ENCODE measurements around the gene PREX1. TPM values are rescaled to one million over a fixed set of nuclear protein-coding genes. Genes with fewer than 3 reads are reported as not detected.
A peak's percentile ranks its signal among the peaks of the same experiment; 100 is the strongest.

The PREX1 gene
- total RNA-seq, 1 donor from 2014 or later: 66.0 TPM

- DNase-seq (no peak), ATAC-seq (no peak)
- no peak for TF ChIP-seq CTCF (IDR thresholded peaks at IDR 0.05)
- Histone ChIP-seq H3K27me3 (no peaks in the 10 kb centered on the region), H3K4me3 (no peak overlapping the region), H3K36me3 (no peaks in the 10 kb centered on the region), H3K9me3 (no peaks in the 10 kb centered on the region), H3K4me1 (peaks cover 61% of the 10 kb centered on the region), H3K27ac (peak overlapping the region; percentile 11)
- intact Hi-C loops (cut with DNase I): loop anchor here (10.0 kb wide), 1 partner anchor 66 kb away; no protein-coding TSS in a partner anchor
Observed at GRCh38 chr20:48820649-48820973, 7.2 kb downstream of the PREX1 start.

DNA sequence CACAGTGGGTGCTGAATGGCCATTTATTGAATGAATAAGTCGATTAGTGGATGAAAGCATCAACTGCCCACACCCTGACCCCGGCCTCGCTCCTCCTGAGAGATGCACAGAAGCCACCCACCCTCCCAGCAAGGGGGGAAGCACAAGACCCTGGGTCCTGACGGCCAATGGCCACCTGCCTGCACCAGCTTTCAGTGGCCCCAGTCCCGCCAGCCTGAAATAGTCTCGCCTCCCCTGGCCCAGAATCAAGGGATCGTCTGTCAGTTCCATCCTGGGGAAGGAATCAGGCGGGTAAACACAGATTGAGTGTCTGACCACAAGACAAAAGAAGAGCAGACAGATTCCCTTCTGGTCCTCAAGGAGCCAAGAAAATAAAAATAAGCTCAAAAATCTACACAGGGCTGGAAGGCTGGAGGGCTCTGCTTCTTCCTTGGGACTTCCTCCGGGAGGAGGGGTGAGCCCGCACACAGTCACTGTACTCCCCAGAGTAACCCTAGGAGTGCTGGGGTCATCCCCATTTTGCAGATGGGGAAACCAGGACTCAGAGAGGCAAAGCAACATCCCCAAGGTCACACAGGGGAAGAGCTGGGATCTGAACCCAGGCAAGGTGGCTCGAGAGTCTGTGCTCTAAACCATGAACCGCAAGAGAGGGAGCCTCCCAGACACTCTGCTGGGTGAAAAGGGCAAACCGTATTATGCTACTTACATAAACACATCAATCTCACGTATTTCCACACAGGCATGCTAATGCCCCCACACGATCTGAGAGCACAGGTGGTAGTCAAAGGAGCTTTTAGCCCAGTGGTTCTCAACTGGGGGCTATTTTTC lies 7.8 kb downstream of the PREX1 start:
- Histone ChIP-seq H3K27ac (peak overlapping the region; percentile 11), H3K9me3 (no peaks in the 10 kb centered on the region), H3K27me3 (no peaks in the 10 kb centered on the region), H3K36me3 (no peaks in the 10 kb centered on the region), H3K4me3 (peak overlapping the region; percentile 16), H3K4me1 (peaks cover 60% of the 10 kb centered on the region)
- no peak for DNase-seq
- intact Hi-C loops (cut with DNase I): loop anchor here (10.0 kb wide), 1 partner anchor 65 kb away; no protein-coding TSS in a partner anchor
- TF ChIP-seq CTCF (IDR thresholded peaks at IDR 0.05): no peak
- ATAC-seq: no peak

DNA sequence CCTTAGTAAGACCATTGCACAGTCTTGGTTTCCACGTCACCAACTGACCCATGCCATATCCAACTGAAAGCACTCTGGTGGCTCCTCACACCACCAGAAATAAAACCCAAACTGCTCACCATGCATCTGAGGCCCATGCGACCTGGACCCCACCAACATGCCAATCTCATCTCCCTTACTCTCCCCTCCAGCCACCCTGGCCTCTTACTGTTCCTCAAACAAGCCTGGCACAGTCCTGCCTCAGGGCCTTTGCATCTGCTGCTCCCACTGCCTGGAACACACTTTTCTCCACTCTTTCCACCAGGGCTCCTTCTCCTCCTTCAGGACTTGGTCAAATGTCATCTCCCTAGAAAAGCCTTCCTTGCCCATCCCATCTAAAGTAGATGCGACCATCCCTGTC lies 8.7 kb downstream of the PREX1 start:
- no peak for ATAC-seq
- intact Hi-C loops (cut with DNase I): no loop called here
- Histone ChIP-seq H3K27ac (no peak overlapping the region), H3K9me3 (no peaks in the 10 kb centered on the region), H3K4me1 (peaks cover 54% of the 10 kb centered on the region), H3K36me3 (no peaks in the 10 kb centered on the region), H3K27me3 (no peaks in the 10 kb centered on the region), H3K4me3 (no peak overlapping the region)
- TF ChIP-seq CTCF (IDR thresholded peaks at IDR 0.05): no peak
- DNase-seq: no peak

GRCh38 chr20:48818481-48818987 lies 9.3 kb downstream of the PREX1 start:
- Histone ChIP-seq H3K27me3 (no peaks in the 10 kb centered on the region), H3K9me3 (no peaks in the 10 kb centered on the region), H3K4me1 (peaks cover 55% of the 10 kb centered on the region), H3K36me3 (no peaks in the 10 kb centered on the region), H3K4me3 (no peak overlapping the region), H3K27ac (no peak overlapping the region)
- DNase-seq (no peak), ATAC-seq (no peak)
- intact Hi-C loops (cut with DNase I): no loop called here
- no peak for TF ChIP-seq CTCF (IDR thresholded peaks at IDR 0.05)

DNA sequence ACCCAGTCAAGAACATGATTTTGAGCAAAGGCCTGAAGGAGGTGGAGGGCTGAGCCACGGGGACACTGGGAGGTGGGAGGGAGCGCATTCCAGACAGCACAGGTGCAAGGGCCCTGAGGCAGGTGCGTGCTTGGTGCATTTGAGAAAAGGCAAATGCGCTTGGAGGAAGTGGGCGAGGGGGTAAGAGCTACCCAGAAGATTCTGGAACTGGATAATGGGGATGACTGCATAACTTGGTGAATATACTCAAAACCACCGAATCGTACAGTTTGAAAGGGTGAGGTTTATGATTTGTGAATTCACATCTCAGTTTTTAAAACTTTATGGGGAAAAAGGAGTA lies 9.8 kb downstream of the PREX1 start:
- Histone ChIP-seq H3K9me3 (no peaks in the 10 kb centered on the region), H3K27me3 (no peaks in the 10 kb centered on the region), H3K4me1 (peaks cover 56% of the 10 kb centered on the region), H3K36me3 (no peaks in the 10 kb centered on the region), H3K4me3 (no peak overlapping the region), H3K27ac (no peak overlapping the region)
- intact Hi-C loops (cut with DNase I): no loop called here
- DNase-seq (no peak), ATAC-seq (no peak)
- no peak for TF ChIP-seq CTCF (IDR thresholded peaks at IDR 0.05)

Data from upper lobe of right lung (tissue), 1 donor.